HuH-7.5 (cell line): ENCODE results near the gene ANKH.

Source experiments
- DNase-seq: peaks from one replicate; pipeline ENCODE4 v3.0.0; 2011; ENCODE audit warnings: low spot score

The ANKH gene

DNA sequence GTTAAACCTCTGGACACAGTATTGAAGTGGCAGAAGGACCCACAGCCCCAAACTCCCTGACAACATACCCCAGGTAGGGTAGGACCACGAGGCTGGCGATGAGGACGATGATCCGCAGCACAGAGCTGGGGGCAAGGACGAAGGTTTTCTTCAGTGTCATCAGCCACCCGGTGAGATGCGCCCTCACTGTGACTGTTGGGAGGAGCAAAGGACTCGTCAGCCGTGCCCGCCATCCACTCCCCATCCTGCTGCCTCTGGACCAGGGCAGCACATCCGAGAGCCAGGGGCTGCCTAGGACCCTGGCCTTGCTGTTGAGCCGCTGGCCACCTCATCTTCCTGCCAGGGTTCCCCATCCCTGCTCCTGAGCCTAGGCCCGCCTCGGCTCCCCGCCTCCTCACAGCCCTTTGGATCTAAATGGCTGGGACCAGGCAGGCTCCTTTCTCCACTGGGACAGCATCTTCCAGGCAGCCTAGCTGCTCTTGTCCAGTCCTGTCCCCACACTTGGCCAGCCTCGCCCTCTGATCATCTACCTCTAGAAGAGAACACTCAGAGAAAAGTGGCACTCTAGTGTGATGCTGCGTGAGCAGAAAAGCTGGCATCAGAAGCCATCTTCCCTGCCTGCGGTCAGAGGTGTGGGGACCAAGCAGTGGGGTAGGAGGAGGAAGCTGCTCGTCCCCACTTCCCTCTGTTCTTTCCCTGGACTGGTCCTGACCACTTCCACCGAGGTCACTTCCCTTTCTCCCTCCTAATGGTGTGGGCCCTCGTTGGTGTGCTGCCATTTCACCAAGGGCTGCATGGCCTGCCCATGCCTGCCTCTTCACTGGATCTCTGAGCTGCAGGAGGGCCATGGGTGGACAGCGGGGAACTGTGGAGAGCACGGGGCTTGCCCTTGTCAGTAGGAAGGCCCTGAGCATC lies 157.8 kb downstream of the ANKH start:
- no peak for DNase-seq

DNA sequence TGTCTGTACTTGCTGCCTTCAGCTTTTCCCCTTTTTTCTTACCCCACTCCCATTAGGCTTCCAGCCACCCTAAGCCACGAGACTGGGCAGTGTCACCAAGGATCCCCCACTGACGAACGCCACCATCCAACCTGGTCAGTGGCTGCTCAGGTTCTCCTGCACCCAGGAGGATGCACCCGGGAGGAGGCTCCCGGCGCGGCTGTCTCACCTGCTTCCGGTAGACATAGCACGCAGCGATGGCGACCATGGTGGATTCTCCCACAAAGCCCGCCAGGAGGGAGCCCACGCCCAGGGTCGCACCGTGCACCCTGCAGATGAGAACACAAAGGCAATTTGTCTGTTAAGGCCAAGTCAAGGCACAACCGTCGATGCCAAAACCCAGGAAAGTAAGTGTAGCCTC lies 158.9 kb downstream of the ANKH start:
- no peak for DNase-seq

DNA sequence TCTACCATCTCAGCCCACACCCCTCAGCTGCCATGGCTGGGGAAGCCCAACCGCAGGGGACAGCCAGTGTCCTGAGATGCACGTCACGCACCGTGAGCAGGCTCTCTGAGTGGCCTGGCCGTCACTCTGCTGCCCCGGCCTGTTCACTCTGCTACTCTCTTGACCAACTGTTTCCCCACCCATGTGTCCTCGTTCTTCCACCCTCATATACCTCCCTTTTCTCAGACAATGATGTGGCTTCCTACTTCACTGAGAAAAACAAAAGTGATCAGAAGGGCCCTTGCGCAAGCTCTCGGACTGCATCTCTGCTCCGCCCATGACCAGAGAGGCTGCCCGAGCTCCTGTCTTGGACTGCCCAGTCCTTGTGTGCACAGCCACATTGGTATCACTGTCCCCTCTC lies 159.4 kb downstream of the ANKH start:
- no peak for DNase-seq

DNA sequence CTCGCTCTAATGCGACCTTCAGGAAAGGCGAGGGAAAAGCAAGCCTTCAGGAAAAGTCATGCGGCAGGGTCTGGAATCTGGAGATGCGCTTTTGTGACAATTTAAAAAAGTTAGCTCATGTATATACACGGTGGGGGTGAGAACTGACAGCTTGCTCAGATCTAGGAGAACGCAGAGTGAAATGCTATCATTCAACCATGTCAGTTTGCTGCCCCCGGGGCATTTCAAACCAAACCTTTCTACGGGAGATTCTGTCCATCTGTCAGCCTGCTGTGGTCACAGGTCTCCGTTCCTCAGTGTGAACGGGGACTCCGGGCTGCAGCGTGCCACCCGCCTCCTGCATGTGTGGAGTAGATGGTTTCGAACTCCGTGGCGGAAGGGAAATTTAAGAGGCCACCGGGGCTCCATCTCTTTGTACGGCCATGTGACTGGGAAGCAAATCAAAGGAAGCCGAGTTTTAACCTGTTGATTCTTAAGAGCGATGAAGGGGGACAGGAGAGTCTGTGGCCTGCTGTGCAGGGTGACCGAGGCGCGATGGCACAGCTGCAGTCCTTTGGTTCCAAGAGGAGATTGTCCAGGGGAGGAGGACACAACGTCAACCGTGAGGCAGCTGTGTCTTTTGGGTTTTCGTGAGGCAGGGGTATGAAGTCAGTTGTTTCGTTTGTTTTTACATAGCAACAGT lies 161.1 kb downstream of the ANKH start:
- DNase-seq = no peak

DNA sequence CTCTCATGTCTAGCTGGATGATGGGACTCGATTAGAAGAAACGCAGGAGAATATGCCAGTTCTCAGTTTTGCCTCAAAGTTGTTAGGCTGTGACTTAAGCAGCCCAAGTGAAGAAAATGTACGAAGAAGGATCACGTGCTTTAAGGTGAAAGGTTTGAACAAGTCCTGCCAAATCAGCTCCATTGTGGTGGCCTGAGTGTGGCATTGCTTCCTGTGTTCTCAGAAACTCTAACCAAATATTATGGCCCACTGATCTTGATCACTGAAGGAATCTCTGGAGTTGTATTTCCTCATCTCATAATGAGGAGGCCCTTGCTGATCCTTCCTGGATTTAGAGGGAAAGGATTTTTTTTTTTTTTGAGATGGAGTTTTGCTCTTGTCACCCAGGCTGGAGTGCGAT lies 163.0 kb downstream of the ANKH start:
- no peak for DNase-seq

GRCh38 chr5:14707811-14708390 lies 163.7 kb downstream of the ANKH start:
- no peak for DNase-seq

- DNase-seq = no peak
Observed at GRCh38 chr5:14706615-14707021, 165.0 kb downstream of the ANKH start.

- no peak for DNase-seq
Observed at GRCh38 chr5:14705556-14705955, 166.0 kb downstream of the ANKH start.

DNA sequence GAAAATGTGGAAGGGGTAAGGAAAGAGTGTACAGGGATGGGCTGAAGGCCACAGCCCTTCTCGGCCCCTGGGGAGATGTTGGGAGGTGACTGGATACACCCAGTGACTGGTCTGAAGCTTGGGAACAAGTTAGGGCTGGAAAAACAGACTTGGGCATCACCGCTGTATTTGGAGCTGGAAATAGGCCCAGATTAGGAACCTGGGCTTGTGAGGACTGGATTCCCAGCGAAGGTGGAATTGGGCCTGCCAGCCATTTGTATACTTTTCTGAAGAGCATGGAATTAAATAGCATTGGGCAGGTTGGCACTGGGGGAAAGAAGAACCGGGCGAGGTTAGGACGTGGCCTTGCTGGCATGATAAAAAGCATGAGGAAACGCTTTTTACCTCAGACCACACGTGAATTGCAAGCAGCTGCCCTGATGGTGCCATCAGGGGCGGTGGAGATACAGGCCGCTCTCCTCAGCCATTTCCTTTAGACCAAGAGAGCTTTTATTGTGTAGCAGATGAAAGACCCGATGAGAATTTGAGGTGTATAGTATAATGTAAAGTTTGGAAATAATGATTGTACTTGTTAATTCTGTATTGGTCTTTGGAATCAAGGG lies 169.2 kb downstream of the ANKH start:
- DNase-seq = no peak

DNA sequence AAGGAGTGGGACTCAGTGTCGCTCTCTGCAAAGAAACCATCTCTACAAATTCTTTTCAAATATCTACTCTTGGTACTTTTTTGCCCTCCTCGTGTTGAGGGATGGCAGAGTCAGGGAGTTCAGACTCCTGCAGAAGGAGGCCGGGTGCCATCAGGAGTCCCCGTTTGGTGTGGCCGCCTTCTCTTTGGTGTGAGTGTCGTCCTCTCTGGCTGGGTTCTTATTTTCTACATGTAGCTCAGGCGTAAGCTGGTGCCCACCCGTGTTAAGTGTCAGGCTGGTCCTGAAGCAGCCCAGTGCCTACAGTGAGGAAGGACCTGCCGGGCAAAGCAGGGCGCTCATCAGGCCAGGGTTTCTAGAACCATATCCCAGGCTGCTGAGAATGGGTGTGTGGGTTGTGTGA lies 170.0 kb downstream of the ANKH start:
- no peak for DNase-seq

DNA sequence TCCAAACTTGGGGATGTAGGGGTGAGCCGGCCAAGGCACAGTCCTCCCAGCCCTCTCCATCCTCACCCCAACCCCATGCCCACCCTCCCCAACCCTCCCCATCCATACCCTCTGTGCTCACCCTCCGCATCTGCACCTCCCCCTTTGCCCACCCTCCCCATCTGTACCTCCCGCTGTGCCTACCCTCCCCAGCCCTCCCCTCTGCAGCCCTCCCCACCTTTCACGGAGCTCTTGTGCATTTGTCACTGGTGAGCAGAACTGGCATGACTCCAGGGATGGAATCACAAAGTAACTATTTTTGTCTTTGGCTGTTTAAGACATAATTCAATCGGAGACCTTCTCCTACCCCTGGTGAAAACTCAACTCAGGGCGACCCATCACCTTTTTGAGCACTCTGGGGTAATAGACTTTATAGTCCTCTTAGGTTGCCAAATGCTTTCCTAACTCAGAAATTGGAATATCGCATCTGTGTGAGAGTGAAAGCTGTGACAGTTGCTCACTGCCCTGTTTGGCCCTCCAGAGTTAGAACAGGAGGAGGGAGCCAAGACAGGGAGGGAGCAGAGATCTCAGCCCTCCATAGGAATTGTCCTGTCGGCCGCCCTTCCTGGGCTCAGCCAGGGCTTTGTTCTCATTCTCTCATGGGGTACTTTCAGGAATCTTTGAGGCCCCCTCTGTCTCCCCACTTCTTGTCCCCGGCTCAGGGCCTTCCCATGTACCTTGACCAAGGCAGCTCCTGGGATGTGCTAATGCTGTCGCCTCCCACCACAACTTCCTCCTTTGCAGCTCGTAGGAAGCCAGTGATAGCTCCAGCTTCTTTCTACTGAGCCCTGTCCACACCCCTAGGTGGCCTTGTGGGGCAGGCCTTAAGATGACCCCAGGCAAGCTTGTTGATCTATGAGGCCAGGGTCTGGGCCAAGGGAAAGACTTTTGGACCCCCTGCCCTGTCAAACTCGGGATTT lies 170.8 kb downstream of the ANKH start:
- no peak for DNase-seq

DNA sequence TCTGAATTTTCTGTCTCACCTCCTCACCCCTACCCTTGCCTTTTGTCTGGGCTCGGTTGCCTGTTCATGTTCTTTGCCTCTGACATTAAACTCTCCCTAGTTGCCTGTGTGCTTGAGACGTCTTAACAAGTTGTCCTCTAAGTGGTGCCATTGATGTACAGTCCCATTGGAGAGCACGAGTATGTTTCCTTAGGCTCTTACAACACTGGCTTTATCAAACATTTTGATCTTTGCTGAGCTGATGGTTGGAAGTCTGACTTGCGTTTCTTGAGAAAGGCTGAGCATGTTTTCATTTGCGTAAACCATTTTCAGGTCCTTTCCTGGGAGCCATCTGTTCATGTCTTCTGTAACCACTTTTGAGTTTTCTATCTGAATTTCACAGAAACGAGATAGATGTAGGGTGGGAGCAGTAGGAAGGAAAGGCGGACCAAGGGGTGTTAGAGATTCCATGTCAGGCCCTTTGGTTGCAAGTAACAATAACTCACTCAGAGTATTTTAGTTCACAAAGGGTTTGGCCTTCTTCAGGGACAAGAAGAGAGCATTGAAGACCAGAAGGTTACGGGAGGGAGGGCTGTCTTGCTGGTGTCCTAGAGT lies 171.7 kb downstream of the ANKH start:
- no peak for DNase-seq

GRCh38 chr5:14699159-14699558 lies 172.4 kb downstream of the ANKH start:
- DNase-seq = no peak

DNA sequence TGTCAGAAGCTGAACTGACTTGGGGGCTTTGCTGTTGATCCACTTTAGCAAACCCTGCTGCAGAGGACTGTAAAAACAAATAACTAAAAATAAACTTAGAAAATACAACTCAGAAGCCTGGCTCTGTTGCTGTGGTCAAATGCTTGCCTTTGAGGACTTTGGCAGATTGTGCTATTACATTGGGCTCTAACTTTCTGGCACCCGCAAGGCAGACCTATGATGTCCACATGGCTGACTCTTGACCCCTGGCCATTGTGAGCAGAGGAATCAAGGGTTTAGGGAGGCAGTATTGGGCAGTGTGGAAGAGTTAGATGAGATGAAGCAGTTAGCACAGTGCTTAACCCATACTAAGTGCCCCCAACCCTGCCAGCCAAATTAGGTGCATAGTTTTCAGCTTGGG lies 173.1 kb downstream of the ANKH start:
- no peak for DNase-seq

- DNase-seq = no peak
Observed at GRCh38 chr5:14696851-14697250, 174.7 kb downstream of the ANKH start.

- DNase-seq = no peak
Observed at GRCh38 chr5:14696057-14696456, 175.5 kb downstream of the ANKH start.

- no peak for DNase-seq
Observed at GRCh38 chr5:14695152-14695551, 176.4 kb downstream of the ANKH start.

DNA sequence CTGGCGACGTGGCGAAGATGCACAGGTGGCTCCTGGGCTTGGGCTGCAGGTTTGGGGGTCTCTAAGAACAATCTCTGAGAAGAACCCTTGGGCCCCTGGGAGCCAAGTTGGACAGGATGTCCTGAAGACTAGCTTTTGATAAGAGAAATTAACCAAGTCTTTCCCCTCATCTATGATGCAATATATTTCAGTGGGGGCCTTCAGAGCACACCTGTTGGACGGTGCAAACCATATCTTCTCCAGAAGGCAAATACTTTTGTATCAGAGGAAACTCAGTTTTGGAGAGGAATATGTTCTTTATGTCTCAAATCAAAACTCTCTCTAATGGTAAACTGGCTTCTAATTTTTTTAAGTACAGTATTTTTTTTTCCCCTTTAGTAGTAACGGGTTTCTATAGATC lies 178.5 kb downstream of the ANKH start:
- DNase-seq = no peak

DNA sequence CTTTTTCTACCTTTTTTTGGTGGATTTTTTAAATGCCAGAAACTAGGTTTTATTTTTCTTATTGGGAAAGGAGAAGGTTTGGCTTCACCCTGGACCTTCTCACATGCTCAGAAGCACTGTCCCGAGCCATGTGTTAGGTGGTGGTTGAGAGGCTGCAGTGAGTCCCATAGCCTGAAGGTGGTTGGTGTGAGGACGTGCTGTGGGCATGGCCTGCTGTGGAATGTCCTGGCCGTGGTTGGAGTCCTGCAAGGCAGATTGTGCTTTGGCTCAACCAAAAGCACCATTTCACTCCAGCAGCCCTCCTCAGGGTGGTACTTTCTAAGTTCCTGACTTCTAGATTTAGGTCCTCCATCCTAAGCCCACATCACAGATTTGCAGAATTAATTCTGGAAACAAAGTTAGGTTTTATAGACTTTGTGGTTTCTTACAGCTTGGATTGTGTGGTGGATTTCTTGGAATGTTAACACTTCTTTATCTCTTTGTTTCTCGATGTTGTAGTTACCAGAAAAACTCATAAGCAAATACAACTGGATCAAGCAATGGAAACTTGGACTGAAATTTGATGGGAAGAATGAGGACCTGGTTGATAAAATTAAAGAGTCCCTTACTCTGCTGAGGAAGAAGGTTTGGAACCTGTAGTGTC lies 184.4 kb downstream of the ANKH start:
- no peak for DNase-seq

- no peak for DNase-seq
Observed at GRCh38 chr5:14686517-14686916, 185.1 kb downstream of the ANKH start.

DNA sequence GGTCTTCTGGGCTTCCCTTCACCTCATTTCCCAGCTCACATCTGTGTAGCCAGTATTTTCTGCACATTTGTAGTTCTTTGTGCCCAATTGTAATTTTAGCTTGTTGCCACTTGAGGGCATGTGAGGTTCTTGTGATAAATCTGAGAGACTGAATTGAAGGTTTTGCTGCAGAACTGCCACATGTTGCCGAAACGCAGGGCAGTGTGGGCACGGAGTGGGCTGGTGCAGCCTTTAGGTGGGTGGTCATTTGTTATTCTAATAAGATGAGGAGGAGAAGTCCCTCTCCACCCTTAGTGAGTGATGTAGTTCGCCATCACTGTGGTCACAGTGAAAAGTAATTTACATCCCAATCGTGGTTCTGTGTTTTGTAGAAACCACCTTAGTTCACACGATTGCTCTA lies 185.8 kb downstream of the ANKH start:
- DNase-seq = peak; percentile 25
